K562 (cell line): ENCODE measurements around the gene UGT2B7. TPM values are rescaled to one million over a fixed set of nuclear protein-coding genes. Genes with fewer than 3 reads are reported as not detected.
"Not testable (repeated sequence)": the region's sequence is repeated elsewhere in the genome, so short reads cannot be mapped to it uniquely, and the experiment has no call there.

Experiments
- ATAC-seq: fragments of 200-7000 bp; cut with Tn5 transposase; 3 replicates; pipeline ENCODE4 v1.9.1; 2020; ENCODE audit warnings: moderate library complexity
- BruUV-seq: library from RNA; stranded (reverse); fragments of 400-500 nt; replicated peaks from 2 replicates; lab custom pipeline; 2021; lab: Mats Ljungman, UMichigan
- CTCF ChIA-PET: fragments of 300-600 bp; formaldehyde crosslinking; extraction: SDS; loops from one replicate; lab custom pipeline; 2021; ENCODE audit warnings: low intra/inter-chr PET ratio; lab: Yijun Ruan, JAX
- POLR2A ChIA-PET: fragments of 300-600, 350-650 bp; sonication (Branson Sonifier 250); formaldehyde crosslinking; extraction: SDS; loops from one replicate; lab custom pipeline; 2021; ENCODE audit warnings: antibody characterized with exemption, inconsistent platforms; lab: Yijun Ruan, JAX
- DNase-seq, 4 experiments: peaks; one replicate each; pipeline versions ENCODE4 v3.0.0 to v3.0.0-alpha.2; 2011 to 2018; ENCODE audit warnings: low spot score in 3 of 4, mixed read lengths in 3 of 4; ENCODE audit errors: extremely low read depth in 1 of 4
- FAIRE-seq: peaks from 2 replicates; lab custom pipeline; 2011; peaks lifted over from hg19 to GRCh38; lab: Jason Lieb, UNC
- H2AFZ ChIP-seq: 2 replicates; pipeline ENCODE4 v1.6.0; 2011; ENCODE audit warnings: low read depth, low read length, control low read depth, inconsistent platforms
- H3K27ac ChIP-seq: fragments of 200-600 bp; 3 replicates; pipeline ENCODE4 v1.8.0; 2011; ENCODE audit warnings: low read depth, mild to moderate bottlenecking, control low read depth, inconsistent platforms, low read length, moderate library complexity, mixed read lengths; ENCODE audit errors: extremely low read depth
- H3K27me3 ChIP-seq, 2 experiments: fragments of 300-600 bp in 1 of 2; 2 replicates in 1 of 2; 3 replicates in 1 of 2; pipeline versions ENCODE4 v1.6.0 to v1.8.0; 2011; ENCODE audit warnings: inconsistent platforms in 2 of 2, low read length in 2 of 2, mild to moderate bottlenecking in 1 of 2, mixed read lengths in 1 of 2, moderate library complexity in 1 of 2; ENCODE audit not compliant: control insufficient read depth in 2 of 2, insufficient read depth in 2 of 2
- H3K36me3 ChIP-seq: fragments of 300-600 bp; 3 replicates; pipeline ENCODE4 v1.8.0; 2011; ENCODE audit warnings: mild to moderate bottlenecking, low read length, inconsistent platforms; ENCODE audit not compliant: control insufficient read depth, insufficient read depth
- H3K4me1 ChIP-seq, 2 experiments: fragments of 200-600 bp in 1 of 2; replicated peaks in 1 of 2; 2 replicates in 1 of 2; 3 replicates in 1 of 2; pipeline versions ENCODE4 v1.5.1 to v1.8.0; 2011; ENCODE audit warnings: inconsistent platforms in 2 of 2, low read length in 2 of 2, mild to moderate bottlenecking in 1 of 2, mixed read lengths in 1 of 2, moderate library complexity in 1 of 2; ENCODE audit not compliant: control insufficient read depth in 2 of 2, insufficient read depth in 2 of 2
- H3K4me2 ChIP-seq: 2 replicates; pipeline ENCODE4 v1.6.1; 2011; ENCODE audit warnings: low read length, control low read depth, inconsistent platforms, mixed read lengths; ENCODE audit not compliant: insufficient read depth
- H3K4me3 ChIP-seq: fragments of 200-600 bp; sonication (generic), shearing (Covaris generic); 2 replicates; pipeline ENCODE4 v1.5.1; 2016; ENCODE audit warnings: control low read depth, inconsistent platforms
- H3K79me2 ChIP-seq: fragments of 200-600 bp; 3 replicates; pipeline ENCODE4 v1.8.0; 2011; ENCODE audit warnings: low read length, inconsistent platforms; ENCODE audit not compliant: control insufficient read depth, insufficient read depth
- H3K9ac ChIP-seq, 2 experiments: 2 replicates each; pipeline versions ENCODE4 v1.6.0 to v1.6.1; 2011; ENCODE audit warnings: low read depth in 2 of 2, low read length in 2 of 2, control low read depth in 1 of 2, inconsistent platforms in 1 of 2, mild to moderate bottlenecking in 1 of 2, mixed read lengths in 1 of 2; ENCODE audit not compliant: insufficient read depth in 1 of 2
- H3K9me1 ChIP-seq: one replicate; pipeline ENCODE4 v1.6.0; 2011; ENCODE audit warnings: inconsistent platforms, mild to moderate bottlenecking, low read length, moderate library complexity; ENCODE audit not compliant: control insufficient read depth, insufficient read depth
- H3K9me3 ChIP-seq: replicated peaks from 2 replicates; pipeline ENCODE4 v1.5.1; 2011; ENCODE audit warnings: low read depth, low read length, inconsistent platforms; ENCODE audit not compliant: control insufficient read depth, insufficient read depth
- H4K20me1 ChIP-seq: replicated peaks from 2 replicates; pipeline ENCODE4 v1.6.1; 2011; ENCODE audit warnings: low read length, inconsistent platforms, mixed read lengths; ENCODE audit not compliant: control insufficient read depth, insufficient read depth
- MNT ChIP-seq, 2 experiments: fragments of 450-650 bp; conservative IDR thresholded peaks; 2 replicates each; pipeline ENCODE4 v1.6.1; 2017; ENCODE audit warnings: mild to moderate bottlenecking in 2 of 2, moderate library complexity in 2 of 2
- PML ChIP-seq: IDR thresholded peaks from 2 replicates; pipeline ENCODE4 v1.6.1; 2012; ENCODE audit warnings: low read length, inconsistent platforms
- SNRNP70 ChIP-seq: fragments of 200-400 bp; formaldehyde crosslinking; optimal IDR thresholded peaks from 2 replicates; pipeline ENCODE3; 2017; ENCODE audit warnings: low read depth, low read length
- SP1 ChIP-seq: sonication (generic); formaldehyde crosslinking; IDR thresholded peaks from 2 replicates; pipeline ENCODE4 v1.8.1; 2022; ENCODE audit warnings: mild to moderate bottlenecking, missing genetic modification reagents
- SRSF9 ChIP-seq: fragments of 200-400 bp; formaldehyde crosslinking; IDR thresholded peaks from 2 replicates; pipeline ENCODE4 v1.6.1; 2017; ENCODE audit warnings: low read depth, low read length, borderline replicate concordance
- ZFP30 ChIP-seq: fragments of 250-450 bp; sonication (Bioruptor Pico); IDR thresholded peaks from 2 replicates; pipeline ENCODE4 v1.8.0; 2022; ENCODE audit warnings: moderate library complexity, mild to moderate bottlenecking, inconsistent platforms, borderline replicate concordance
- WGBS: fragments of 100-300 bp; shearing (Covaris generic); methylation state at CpG from one replicate; pipeline ENCODE4 v1.1.6; 2016; ENCODE audit warnings: low coverage, mixed read lengths; ENCODE audit not compliant: insufficient coverage; ENCODE audit errors: missing lambda C conversion rate; 5-methylcytosine and 5-hydroxymethylcytosine counted together
- in situ Hi-C: fragments of 300-500 bp; cut with MboI; formaldehyde crosslinking; loops from 4 replicates; pipeline ENCODE4 v1.15.0; 2018; ENCODE audit warnings: inconsistent platforms, mixed read lengths
- intact Hi-C: fragments of 100-400 bp; cut with micrococcal nuclease; formaldehyde crosslinking; loops from 2 replicates; pipeline ENCODE4 v1.14.2; 2022
- polyA plus RNA-seq, 8 experiments: library from polyadenylated mRNA; depleted of rRNA in 4 of 8; stranded (reverse) in 5 of 8; unstranded in 3 of 8; fragments of >200 nt; fragmentation: Nextera tagmentation in 2 of 8; fragmentation: Illumina TruSeq in 1 of 8; extraction: Ambion mirVana in 2 of 8; extraction: Trizol in 1 of 8; gene quantifications; 2 replicates each; pipeline versions ENCODE4 v1.2.1 to v1.2.3, GENCODE V29; 2011 to 2014; ENCODE audit warnings: inconsistent platforms in 1 of 8, missing spikeins in 1 of 8
- total RNA-seq, 7 experiments: library from RNA; depleted of rRNA in 6 of 7; stranded (reverse); fragments of >200 nt in 6 of 7; fragmentation: Illumina TruSeq in 2 of 7; extraction: Trizol in 2 of 7; gene quantifications; 2 replicates each; pipeline versions ENCODE4 v1.2.1 to v1.2.3, GENCODE V29; 2011 to 2021; ENCODE audit warnings: low replicate concordance in 1 of 7

Gene UGT2B7
- total and polyA plus RNA-seq, 9 of the 15 experiments (the other 6 are each of a cell fraction or from before 2014, with no cell fraction given) = 0.04 to 0.18 (median 0.14) TPM; not detected in 5

GRCh38 chr4:69102668-69103067 lies 6.4 kb downstream of the UGT2B7 start:
- H3K27ac ChIP-seq, DNase-seq, H3K4me1 ChIP-seq, H3K36me3 ChIP-seq, POLR2A ChIA-PET, H3K27me3 ChIP-seq, ATAC-seq, H3K4me3 ChIP-seq, in situ Hi-C loops, FAIRE-seq, H2AFZ ChIP-seq, CTCF ChIA-PET, BruUV-seq, H3K9me1 ChIP-seq, intact Hi-C loops, H3K9ac ChIP-seq, H3K79me2 ChIP-seq, H3K4me2 ChIP-seq, H3K9me3 ChIP-seq, H4K20me1 ChIP-seq: not testable (repeated sequence)
- 7% methylated on average over 1 of the region's 2 CpGs for WGBS

GRCh38 chr4:69104719-69105275 lies 8.5 kb downstream of the UGT2B7 start:
- Histone ChIP-seq H3K4me1 (no peaks in the 10 kb centered on the region), H4K20me1 (no peaks in the 10 kb centered on the region), H3K79me2 (no peaks in the 10 kb centered on the region), H2AFZ (no peak overlapping the region), H3K9ac (no peak overlapping the region), H3K9me1 (no peaks in the 10 kb centered on the region), H3K27me3 (no peaks in the 10 kb centered on the region), H3K36me3 (no peaks in the 10 kb centered on the region), H3K9me3 (no peaks in the 10 kb centered on the region), H3K4me3 (no peak overlapping the region), H3K4me2 (no peak overlapping the region), H3K27ac (no peak overlapping the region)
- no TSS peak for BruUV-seq
- WGBS = 0% methylated on average over 2 of the region's 2 CpGs
- no peak for TF ChIP-seq SP1
- TF ChIP-seq SRSF9 = no peak
- no peak for TF ChIP-seq ZFP30 (CRISPR knock-in tag)
- TF ChIP-seq MNT (conservative IDR thresholded peaks at IDR 0.05) = no peak
- TF ChIP-seq PML = no peak
- no peak for TF ChIP-seq SNRNP70
- intact Hi-C loops = no loop called here
- no peak for ATAC-seq
- POLR2A ChIA-PET = no interaction called here
- FAIRE-seq = no peak
- in situ Hi-C loops = no loop called here
- CTCF ChIA-PET = no interaction called here
- no peak for DNase-seq

GRCh38 chr4:69115151-69115850 lies 19.0 kb downstream of the UGT2B7 start:
- POLR2A ChIA-PET, in situ Hi-C loops, FAIRE-seq, H3K79me2 ChIP-seq, intact Hi-C loops, H3K4me1 ChIP-seq, ATAC-seq, H3K36me3 ChIP-seq, H2AFZ ChIP-seq, H3K27me3 ChIP-seq, H4K20me1 ChIP-seq, H3K9ac ChIP-seq, H3K9me3 ChIP-seq, H3K27ac ChIP-seq, H3K9me1 ChIP-seq, DNase-seq, BruUV-seq, H3K4me2 ChIP-seq, CTCF ChIA-PET, H3K4me3 ChIP-seq: not testable (repeated sequence)
- 20% methylated on average over 18 of the region's 30 CpGs for WGBS
